GM15510 (cell line): Measurements from ENCODE around the gene WDR38.

ENCODE experiments used
- POLR2A ChIP-seq: IDR thresholded peaks from 3 replicates; pipeline ENCODE4 v1.6.1; 2011; ENCODE audit warnings: borderline replicate concordance; ENCODE audit not compliant: insufficient read length; ENCODE audit errors: extremely low read depth

WDR38 gene

GRCh38 chr9:124884376-124884775 is 31.1 kb downstream of the WDR38 start:
- TF ChIP-seq POLR2A, result no peak

GRCh38 chr9:124885551-124885950 is 32.3 kb downstream of the WDR38 start:
- no peak for TF ChIP-seq POLR2A

- TF ChIP-seq POLR2A, result no peak
These were observed 33.2 kb downstream of the WDR38 start for GRCh38 chr9:124886461-124886860.

GRCh38 chr9:124886866-124887492 is 33.7 kb downstream of the WDR38 start:
- TF ChIP-seq POLR2A, result no peak

GRCh38 chr9:124887832-124888231 is 34.6 kb downstream of the WDR38 start:
- TF ChIP-seq POLR2A, result no peak

GRCh38 chr9:124889006-124889405 is 35.7 kb downstream of the WDR38 start:
- no peak for TF ChIP-seq POLR2A

GRCh38 chr9:124890179-124890578 is 36.9 kb downstream of the WDR38 start:
- no peak for TF ChIP-seq POLR2A

GRCh38 chr9:124894035-124894740 is 40.9 kb downstream of the WDR38 start:
- TF ChIP-seq POLR2A, result no peak

- no peak for TF ChIP-seq POLR2A
These were observed 41.5 kb downstream of the WDR38 start for GRCh38 chr9:124894741-124895170.

GRCh38 chr9:124897570-124898460 is 44.6 kb downstream of the WDR38 start:
- no peak for TF ChIP-seq POLR2A

- no peak for TF ChIP-seq POLR2A
These were observed 46.6 kb downstream of the WDR38 start for GRCh38 chr9:124899845-124900244.

GRCh38 chr9:124906966-124907365 is 53.7 kb downstream of the WDR38 start:
- no peak for TF ChIP-seq POLR2A
